Brain microvascular endothelial cell (primary cell): ENCODE results near the gene TUBG2.
A peak's percentile ranks its signal among the peaks of the same experiment; 100 is the strongest.

Experiments used
- DNase-seq: peaks from one replicate; pipeline ENCODE4 v3.0.0-alpha.2; 2020
- H3K27ac ChIP-seq: fragments of 250-450 bp; sonication (Bioruptor Pico); 2 replicates; pipeline ENCODE4 v1.5.1; 2020; ENCODE audit warnings: mild to moderate bottlenecking, moderate library complexity
- H3K27me3 ChIP-seq: fragments of 250-450 bp; sonication (Bioruptor Pico); replicated peaks from 2 replicates; pipeline ENCODE4 v1.5.1; 2020; ENCODE audit warnings: mild to moderate bottlenecking
- H3K36me3 ChIP-seq: fragments of 250-450 bp; sonication (Bioruptor Pico); replicated peaks from 2 replicates; pipeline ENCODE4 v1.5.1; 2020; ENCODE audit warnings: mild to moderate bottlenecking
- H3K4me3 ChIP-seq: 2 replicates; pipeline ENCODE4 v1.5.1; 2011; ENCODE audit warnings: low read depth, mild to moderate bottlenecking, control low read depth, low read length, moderate library complexity
- CTCF ChIP-seq: IDR thresholded peaks from 2 replicates; pipeline ENCODE4 v1.5.1; 2011; ENCODE audit warnings: low read depth, mild to moderate bottlenecking, moderate library complexity, low read length, control low read depth, inconsistent platforms; ENCODE audit errors: missing control alignments
- in situ Hi-C: cut with HindIII; loops from 2 replicates; pipeline ENCODE4 v1.10.0; 2017; ENCODE audit warnings: low sequenced_read_pairs, low pct_ligation_motif_present

The TUBG2 gene

GRCh38 chr17:42670789-42671657 lies 11.9 kb downstream of the TUBG2 start:
- no peak overlapping the region for H3K27ac ChIP-seq
- in situ Hi-C loops, result no loop called here
- no peak for DNase-seq
- TF ChIP-seq CTCF, result no peak
- H3K36me3 ChIP-seq, result peaks cover 55% of the 10 kb centered on the region
- no peak overlapping the region for H3K4me3 ChIP-seq
- H3K27me3 ChIP-seq, result no peaks in the 10 kb centered on the region

- Histone ChIP-seq H3K27ac (no peak overlapping the region), H3K27me3 (no peaks in the 10 kb centered on the region), H3K36me3 (peaks cover 46% of the 10 kb centered on the region), H3K4me3 (no peak overlapping the region)
- no peak for TF ChIP-seq CTCF
- no peak for DNase-seq
- in situ Hi-C loops, result no loop called here
Observed at GRCh38 chr17:42672038-42672437, 13.0 kb downstream of the TUBG2 start.

- Histone ChIP-seq H3K27ac (no peak overlapping the region), H3K4me3 (peak overlapping the region; percentile 26), H3K27me3 (no peaks in the 10 kb centered on the region), H3K36me3 (peaks cover 34% of the 10 kb centered on the region)
- TF ChIP-seq CTCF, result no peak
- in situ Hi-C loops, result no loop called here
- no peak for DNase-seq
Observed at GRCh38 chr17:42673266-42673884, 14.3 kb downstream of the TUBG2 start.

GRCh38 chr17:42673885-42674754 lies 15.0 kb downstream of the TUBG2 start:
- Histone ChIP-seq H3K36me3 (peaks cover 31% of the 10 kb centered on the region), H3K27me3 (no peaks in the 10 kb centered on the region), H3K27ac (no peak overlapping the region), H3K4me3 (peak overlapping the region; percentile 27)
- DNase-seq, result no peak
- in situ Hi-C loops, result no loop called here
- TF ChIP-seq CTCF, result peak; percentile 77

- Histone ChIP-seq H3K27me3 (no peaks in the 10 kb centered on the region), H3K4me3 (peak overlapping the region; percentile 84), H3K36me3 (peaks cover 24% of the 10 kb centered on the region), H3K27ac (no peak overlapping the region)
- in situ Hi-C loops, result no loop called here
- no peak for DNase-seq
- TF ChIP-seq CTCF, result no peak
Observed at GRCh38 chr17:42674755-42675347, 15.8 kb downstream of the TUBG2 start.
